HG02852 (cell line): ENCODE measurements around the gene DNAJB6.
"Not testable (repeated sequence)": the region's sequence is repeated elsewhere in the genome, so short reads cannot be mapped to it uniquely, and the experiment has no call there.

ENCODE experiments used
- ATAC-seq: cut with Tn5 transposase; IDR thresholded peaks from one replicate; pipeline ENCODE4 v1.9.1; 2021; ENCODE audit warnings: mild to moderate bottlenecking, moderate library complexity; ENCODE audit not compliant: unreplicated experiment

DNAJB6 gene

GRCh38 chr7:157320608-157320980 lies 16.2 kb upstream of the DNAJB6 start:
- no peak for ATAC-seq

- ATAC-seq, result no peak
Measured at GRCh38 chr7:157323401-157323800, 13.4 kb upstream of the DNAJB6 start.

GRCh38 chr7:157329447-157329846 lies 7.4 kb upstream of the DNAJB6 start:
- ATAC-seq, result no peak

- ATAC-seq, result not testable (repeated sequence)
Measured at GRCh38 chr7:157330567-157330966, 6.2 kb upstream of the DNAJB6 start.

- not testable (repeated sequence) for ATAC-seq
Measured at GRCh38 chr7:157331049-157331448, 5.8 kb upstream of the DNAJB6 start.

GRCh38 chr7:157335236-157335635 lies 1.6 kb upstream of the DNAJB6 start:
- no peak for ATAC-seq

GRCh38 chr7:157335991-157336382 lies 817 bp upstream of the DNAJB6 start:
- no peak for ATAC-seq

GRCh38 chr7:157337316-157338149 lies 729 bp downstream of the DNAJB6 start:
- ATAC-seq, result peak; percentile 48

- ATAC-seq, result no peak
Measured at GRCh38 chr7:157339777-157340677, 3.2 kb downstream of the DNAJB6 start.

- ATAC-seq, result no peak
Measured at GRCh38 chr7:157347217-157347904, 10.6 kb downstream of the DNAJB6 start.

- ATAC-seq, result no peak
Measured at GRCh38 chr7:157348548-157348947, 11.7 kb downstream of the DNAJB6 start.

GRCh38 chr7:157352516-157352915 lies 15.7 kb downstream of the DNAJB6 start:
- ATAC-seq, result no peak

- ATAC-seq, result no peak
Measured at GRCh38 chr7:157355784-157356511, 19.1 kb downstream of the DNAJB6 start.

GRCh38 chr7:157357129-157358040 lies 20.6 kb downstream of the DNAJB6 start:
- ATAC-seq, result peak; percentile 91

- no peak for ATAC-seq
Measured at GRCh38 chr7:157358041-157358752, 21.4 kb downstream of the DNAJB6 start.

GRCh38 chr7:157358753-157359096 lies 21.9 kb downstream of the DNAJB6 start:
- no peak for ATAC-seq

GRCh38 chr7:157359581-157359980 lies 22.8 kb downstream of the DNAJB6 start:
- no peak for ATAC-seq

GRCh38 chr7:157360483-157361025 lies 23.8 kb downstream of the DNAJB6 start:
- no peak for ATAC-seq

- ATAC-seq, result no peak
Measured at GRCh38 chr7:157361537-157361936, 24.7 kb downstream of the DNAJB6 start.
